Measurements from ENCODE around the gene DCAF7.

GRCh38 chr17:63634816-63635215, 84.5 kb downstream of the DCAF7 start:
- TF ChIP-seq POLR2AphosphoS5 (IDR thresholded peaks at IDR 0.05): no peak
- TF ChIP-seq, protein P1, sequence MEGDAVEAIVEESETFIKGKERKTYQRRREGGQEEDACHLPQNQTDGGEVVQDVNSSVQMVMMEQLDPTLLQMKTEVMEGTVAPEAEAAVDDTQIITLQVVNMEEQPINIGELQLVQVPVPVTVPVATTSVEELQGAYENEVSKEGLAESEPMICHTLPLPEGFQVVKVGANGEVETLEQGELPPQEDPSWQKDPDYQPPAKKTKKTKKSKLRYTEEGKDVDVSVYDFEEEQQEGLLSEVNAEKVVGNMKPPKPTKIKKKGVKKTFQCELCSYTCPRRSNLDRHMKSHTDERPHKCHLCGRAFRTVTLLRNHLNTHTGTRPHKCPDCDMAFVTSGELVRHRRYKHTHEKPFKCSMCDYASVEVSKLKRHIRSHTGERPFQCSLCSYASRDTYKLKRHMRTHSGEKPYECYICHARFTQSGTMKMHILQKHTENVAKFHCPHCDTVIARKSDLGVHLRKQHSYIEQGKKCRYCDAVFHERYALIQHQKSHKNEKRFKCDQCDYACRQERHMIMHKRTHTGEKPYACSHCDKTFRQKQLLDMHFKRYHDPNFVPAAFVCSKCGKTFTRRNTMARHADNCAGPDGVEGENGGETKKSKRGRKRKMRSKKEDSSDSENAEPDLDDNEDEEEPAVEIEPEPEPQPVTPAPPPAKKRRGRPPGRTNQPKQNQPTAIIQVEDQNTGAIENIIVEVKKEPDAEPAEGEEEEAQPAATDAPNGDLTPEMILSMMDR (IDR thresholded peaks at IDR 0.05): no peak
- TF ChIP-seq POLR2A (IDR thresholded peaks at IDR 0.05): no peak

All from transverse colon (tissue), 4 donors.